NCI-H1694 (cell line): ENCODE measurements around the gene GART.
A peak's percentile ranks its signal among the peaks of the same experiment; 100 is the strongest.
"Not testable (repeated sequence)": the region's sequence is repeated elsewhere in the genome, so short reads cannot be mapped to it uniquely, and the experiment has no call there.

Source experiments
- DNase-seq: peaks from one replicate; lab custom pipeline; 2025; lab: John Stamatoyannopoulos, UW

The GART gene

DNA sequence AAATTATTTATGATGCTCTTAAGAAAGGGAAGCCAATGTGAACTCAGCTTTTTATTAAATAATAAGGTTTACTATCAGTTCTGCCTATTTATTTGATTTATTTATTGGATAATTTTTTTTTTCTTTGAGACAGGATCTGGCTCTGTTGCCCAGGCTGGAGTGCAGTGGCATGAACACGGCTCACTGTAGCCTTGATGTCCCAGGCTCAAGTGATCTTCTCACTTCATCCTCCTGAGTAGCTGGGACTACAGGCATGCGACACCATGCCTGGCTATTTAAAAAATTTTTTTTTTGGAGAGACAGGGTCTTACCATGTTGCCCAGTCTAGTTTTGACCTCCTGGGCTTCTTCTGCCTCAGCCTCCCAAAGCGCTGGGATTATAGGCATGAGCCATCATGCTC is 29.4 kb downstream of the GART start:
- no peak for DNase-seq

DNA sequence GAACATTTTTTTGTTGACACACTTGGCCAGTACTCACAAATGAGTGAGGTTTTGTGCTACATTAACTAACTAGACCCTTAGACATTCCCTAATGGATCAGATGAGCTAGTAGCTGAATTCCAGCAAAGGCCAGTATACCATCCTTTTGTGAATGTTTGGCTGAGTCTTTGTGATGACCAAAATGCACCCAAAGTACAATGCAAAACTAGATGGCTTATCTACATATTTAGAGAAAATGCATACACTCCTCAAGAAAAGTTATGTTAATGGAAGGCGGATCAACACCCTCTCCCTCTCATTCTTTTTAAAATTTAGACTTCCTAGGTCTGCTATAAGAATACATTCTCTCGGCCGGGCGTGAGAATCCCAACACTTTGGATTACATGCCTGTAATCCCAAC is 30.3 kb downstream of the GART start:
- DNase-seq, result no peak

GRCh38 chr21:33510826-33511225 is 31.1 kb downstream of the GART start:
- DNase-seq, result no peak

GRCh38 chr21:33507003-33507402 is 34.9 kb downstream of the GART start:
- DNase-seq, result not testable (repeated sequence)

GRCh38 chr21:33505833-33506232 is 36.1 kb downstream of the GART start:
- DNase-seq, result no peak

- DNase-seq, result no peak
Observed at GRCh38 chr21:33496345-33496744, 45.6 kb downstream of the GART start.

- no peak for DNase-seq
Observed at GRCh38 chr21:33495743-33496142, 46.2 kb downstream of the GART start.

DNA sequence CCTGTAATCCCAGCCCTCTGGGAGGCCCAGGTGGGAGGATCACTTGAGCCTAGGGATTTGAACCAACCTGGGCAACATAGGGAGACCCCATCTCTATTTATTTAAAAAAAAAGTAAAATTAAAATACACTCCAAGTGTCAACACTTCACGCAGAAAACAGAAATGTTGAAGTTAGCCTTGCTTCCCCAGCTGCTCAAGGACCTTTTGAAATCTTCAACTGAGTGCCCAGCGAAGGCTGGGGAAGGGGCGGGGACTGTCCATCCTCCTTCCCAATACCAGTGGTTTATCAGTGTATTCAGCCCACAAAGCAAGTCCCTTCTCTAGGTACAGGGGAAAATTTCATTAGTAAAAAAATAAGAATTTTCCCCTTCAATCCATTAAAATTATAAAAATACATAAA is 48.2 kb downstream of the GART start:
- no peak for DNase-seq

GRCh38 chr21:33492571-33492970 is 49.3 kb downstream of the GART start:
- DNase-seq, result no peak

- DNase-seq, result peak; percentile 98
Observed at GRCh38 chr21:33491373-33492102, 50.4 kb downstream of the GART start, which contains the start of gene DNAJC28. Gene DNAJC28 (minus strand): TSS chr21:33491716. CDS start chr21:33489393, 2,323 bp downstream.

DNA sequence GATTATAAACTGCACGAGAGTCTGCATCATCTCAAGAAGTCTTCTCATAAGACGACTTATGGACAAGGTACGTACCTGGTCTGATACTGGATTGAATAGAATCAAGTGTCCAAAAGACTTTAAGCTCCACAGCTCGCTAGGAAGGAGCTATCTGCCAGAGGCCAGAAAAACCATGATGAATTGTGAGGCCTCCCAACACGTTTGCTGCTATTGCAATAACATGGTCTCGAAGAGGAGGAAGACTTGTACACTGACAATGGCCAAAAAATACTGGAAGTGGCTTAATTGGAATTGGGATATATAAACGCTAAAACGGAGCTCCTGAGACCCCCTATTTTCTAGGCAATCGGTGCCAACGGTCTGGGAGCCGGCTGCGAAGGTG is 50.9 kb downstream of the GART start:
- no peak for DNase-seq

DNA sequence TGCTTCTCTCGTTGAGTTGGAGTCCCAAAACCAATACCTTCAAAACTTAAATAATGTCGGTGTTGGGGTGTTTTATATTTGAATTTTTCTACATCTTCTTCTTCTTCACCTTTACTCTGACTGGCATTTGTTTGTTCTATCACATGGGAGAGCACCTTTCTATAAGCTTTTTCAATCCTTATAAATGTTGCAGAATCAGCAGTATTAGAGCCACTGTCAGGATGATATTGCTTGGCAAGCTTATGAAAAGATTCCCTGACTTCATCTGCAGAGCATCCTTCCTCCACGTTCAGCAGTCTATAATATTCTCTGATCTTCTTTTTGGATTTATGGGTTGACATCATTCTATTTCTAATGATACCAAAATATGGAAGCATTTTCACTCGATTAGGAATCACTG is 53.0 kb downstream of the GART start:
- no peak for DNase-seq

GRCh38 chr21:33487996-33488395 is 53.9 kb downstream of the GART start:
- DNase-seq, result no peak

DNA sequence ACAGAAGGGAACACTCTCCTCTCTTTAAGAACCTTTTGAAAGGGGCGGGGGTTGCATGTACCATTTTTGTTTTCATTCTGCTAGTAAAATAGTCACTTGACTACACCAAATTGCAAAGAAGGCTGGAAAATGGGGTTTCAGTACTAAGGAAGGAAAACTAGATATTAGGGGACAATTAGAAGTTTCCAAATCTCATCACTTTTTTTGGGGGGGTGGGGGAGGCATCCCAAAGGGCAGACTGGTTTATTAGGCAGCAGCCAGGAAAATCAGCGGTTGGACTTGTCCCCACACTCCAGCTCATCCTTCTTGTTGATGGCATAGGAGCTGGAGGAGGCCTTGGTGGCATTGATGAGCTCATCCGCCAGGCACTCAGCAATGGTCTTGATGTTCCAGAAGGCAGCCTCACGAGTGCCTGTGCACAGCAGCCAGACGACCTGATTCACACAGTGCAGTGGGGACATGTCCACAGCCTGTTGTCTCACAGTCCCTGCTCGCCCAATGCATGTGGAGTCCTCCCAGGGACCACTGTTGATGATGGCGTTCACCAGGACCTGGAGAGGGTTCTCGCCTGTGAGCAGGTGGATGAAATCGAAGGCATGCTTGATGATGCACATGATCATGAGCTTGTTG is 60.5 kb downstream of the GART start:
- DNase-seq, result no peak

DNA sequence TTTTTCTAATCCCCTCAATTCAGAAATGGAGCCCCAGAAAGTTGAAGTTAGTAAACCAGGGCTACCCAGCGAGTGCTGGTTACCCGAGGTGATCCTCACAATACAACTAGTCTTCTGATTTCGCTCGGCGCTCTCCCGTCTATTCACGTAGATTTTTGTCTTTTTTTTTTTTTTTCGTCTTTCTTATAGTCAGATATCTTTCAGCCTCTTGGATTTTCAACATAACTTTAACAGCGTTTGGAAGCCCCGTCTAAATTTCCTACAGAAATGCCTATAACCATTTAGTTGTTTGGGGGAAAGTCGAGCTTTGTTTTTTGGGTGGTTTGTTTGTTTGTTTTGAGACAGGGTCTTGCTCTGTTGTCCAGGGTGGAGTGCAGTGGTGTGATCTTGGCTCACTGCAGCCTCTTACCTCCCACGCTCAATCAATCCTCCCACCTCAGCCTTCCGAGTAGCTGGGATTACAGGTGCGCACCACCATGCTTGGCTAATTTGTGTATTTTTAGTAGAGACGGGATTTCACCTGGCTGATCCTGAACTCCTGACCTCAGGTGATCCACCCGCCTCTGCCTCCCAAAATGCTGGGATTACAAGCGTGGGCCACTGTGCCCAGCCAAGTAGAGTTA is 61.3 kb downstream of the GART start:
- DNase-seq, result no peak

DNA sequence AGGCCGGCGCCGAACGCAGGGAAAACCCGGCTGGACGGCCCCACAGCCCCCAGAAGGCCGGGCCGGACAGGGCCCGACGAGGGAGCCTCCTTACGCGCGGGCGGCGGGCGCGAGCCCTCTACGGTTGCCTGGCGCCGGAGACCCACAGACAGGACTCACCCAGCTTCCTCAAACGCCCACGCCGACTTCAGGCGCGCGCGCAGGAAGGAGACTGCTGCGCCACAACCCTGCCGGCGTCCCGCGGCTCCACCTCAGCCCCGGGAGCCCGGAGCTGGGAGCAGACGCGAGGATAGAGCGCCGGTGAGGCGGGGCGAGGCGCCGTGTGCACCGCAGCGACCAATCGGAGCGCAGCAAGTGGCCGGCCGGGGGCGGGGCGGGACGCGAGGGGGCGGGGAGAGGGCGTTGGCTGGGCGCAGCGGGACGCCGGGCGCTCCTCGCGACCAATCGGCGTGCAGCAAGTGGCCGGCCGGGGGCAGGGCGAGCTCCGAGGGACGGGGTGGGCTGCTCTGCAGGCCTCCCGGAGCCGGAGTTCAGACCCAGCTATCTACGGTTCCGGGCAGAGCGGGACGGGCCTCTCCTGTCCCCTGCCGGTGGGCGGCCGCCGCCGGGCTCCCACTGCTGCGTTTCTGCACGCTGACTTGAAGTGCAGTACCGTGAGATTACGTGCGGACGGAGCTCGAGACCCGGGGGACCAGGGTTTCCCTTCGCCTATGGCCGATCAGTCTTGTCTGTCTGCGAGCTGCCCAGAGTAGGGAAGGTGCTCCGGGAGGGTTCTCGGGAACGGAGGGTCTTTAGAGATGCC is 62.0 kb downstream of the GART start, which contains the start of gene TMEM50B:
Gene TMEM50B (minus strand): TSS at position 296 of the 802 bp plus-strand sequence. CDS start 11,089 bp downstream, outside the sequence.
- peak; percentile 88 for DNase-seq

- peak; percentile 13 for DNase-seq
Observed at GRCh38 chr21:33478935-33479678, 62.8 kb downstream of the GART start.

DNA sequence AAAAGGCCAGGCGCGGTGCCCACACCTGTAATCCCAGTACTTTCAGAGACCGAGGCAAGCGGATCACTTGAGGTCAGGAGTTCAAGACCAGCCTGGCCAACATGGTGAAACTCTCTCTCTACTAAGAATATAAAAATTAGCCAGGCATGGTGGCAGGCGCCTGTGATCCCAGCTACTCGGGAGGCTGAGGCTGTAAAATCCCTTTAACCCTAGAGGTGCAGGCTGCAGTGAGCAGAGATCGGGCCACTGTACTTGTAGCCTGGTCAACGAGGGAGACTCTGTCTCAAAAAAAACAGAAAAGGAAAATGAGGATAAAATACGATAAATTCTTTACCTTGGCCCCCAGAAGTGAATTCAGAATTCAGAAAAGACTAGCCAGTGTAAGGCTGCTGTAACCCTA is 63.7 kb downstream of the GART start:
- no peak for DNase-seq

DNA sequence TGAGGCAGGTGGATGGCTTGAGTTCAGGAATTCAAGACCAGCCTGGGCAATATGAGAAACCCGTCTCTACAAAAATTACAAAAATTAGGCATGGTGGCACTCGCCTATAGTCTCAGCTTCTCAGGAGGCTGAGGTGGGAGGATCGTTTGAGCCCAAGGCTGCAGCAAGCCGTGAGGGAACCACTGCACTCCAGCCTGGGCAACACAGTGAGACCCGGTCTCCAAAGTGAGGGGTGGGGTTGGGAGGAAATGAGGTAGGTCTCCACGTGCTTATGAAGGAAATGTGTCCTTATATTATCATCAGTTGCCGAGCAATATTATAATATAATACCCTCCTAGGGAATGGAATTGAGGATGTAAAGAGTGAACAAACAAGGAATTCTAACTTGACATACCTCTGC is 64.9 kb downstream of the GART start:
- DNase-seq, result no peak

GRCh38 chr21:33473344-33473743 is 68.6 kb downstream of the GART start:
- no peak for DNase-seq

DNA sequence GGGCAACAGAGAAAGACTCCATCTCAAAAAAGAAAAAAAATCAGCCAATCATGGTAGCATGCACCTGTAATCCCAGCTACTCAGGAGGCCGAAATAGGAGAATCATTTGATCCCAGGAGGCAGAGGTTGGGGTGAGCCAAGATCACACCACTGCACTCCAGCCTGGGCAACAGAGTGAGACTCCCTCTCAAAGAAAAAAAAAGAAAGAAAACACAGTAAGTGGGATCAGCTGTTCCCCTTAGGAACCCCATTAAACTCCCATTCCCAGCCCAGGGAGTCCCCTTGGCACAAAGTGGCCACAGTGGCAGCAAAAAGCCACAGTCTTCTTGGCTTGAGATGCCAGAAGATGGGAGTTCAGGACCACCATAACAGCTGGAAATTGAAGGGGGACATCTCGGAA is 71.2 kb downstream of the GART start:
- DNase-seq, result no peak

DNA sequence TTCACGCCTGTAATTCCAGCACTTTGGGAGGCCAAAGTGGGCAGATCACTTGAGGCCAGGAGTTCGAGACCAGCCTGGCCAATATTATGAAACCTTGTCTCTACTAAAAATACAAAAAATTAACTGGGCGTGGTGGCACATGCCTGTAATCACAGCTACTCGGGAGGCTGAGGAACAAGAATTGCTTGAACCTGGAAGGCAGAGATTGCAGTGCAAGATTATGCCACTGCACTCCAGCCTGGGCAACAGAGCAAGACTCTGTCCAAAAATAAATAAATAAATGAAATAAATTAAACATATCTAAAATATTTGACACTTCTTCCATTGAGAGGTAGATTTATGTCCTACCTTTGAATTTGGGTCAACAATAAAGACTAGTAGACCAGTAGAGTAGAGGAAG is 72.7 kb downstream of the GART start:
- DNase-seq, result not testable (repeated sequence)
